Activated naive CD4-positive, alpha-beta T cell treated with anti-CD3 and anti-CD28 coated beads, Interleukin-2, amount 50 U/mL, for 16 hours (primary cell): ENCODE results near the gene NUMB.
"Not testable (repeated sequence)": the region's sequence is repeated elsewhere in the genome, so short reads cannot be mapped to it uniquely, and the experiment has no call there.

Source experiments
- DNase-seq: peaks from one replicate; pipeline ENCODE4 v3.0.0-alpha.2; 2020

The NUMB gene

DNA sequence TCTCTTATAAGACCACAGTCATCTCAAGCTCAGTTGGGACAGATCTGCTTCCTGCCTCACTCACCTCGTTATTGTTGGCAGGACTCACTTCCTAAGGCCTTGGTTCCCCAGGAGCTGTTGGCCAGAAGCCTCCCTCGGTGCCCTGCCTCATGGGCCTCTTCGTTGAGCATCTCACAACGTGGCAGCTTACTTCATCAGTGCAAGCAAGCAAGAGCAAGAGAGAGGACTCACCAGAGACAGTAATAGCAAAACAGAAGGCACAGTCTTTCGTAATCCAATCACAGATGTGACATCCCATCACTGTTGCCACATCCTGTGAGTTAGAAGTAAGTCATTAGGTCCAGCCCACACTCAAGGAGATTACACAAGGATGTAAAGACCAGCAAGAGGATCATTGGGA lies 5.1 kb upstream of the NUMB start:
- no peak for DNase-seq

DNA sequence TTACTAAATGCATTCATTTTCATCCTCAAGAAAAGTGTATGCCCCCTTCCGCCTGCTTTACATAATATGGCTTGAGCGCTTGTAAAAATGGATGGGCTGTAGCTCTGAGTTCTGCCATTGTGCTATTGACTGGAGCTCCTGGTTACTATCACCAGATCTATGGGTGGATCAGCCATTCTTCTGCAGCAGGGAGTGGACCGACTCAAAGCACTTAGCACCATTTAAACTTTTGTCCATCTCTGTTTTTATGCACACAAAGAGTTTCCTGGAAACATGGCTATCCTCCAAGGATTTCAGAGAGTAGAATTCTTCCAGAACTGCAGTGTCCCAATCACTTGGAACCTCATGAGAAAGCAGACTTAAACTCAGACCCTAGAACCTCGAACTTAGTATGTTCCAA lies 4.5 kb upstream of the NUMB start:
- DNase-seq = no peak

DNA sequence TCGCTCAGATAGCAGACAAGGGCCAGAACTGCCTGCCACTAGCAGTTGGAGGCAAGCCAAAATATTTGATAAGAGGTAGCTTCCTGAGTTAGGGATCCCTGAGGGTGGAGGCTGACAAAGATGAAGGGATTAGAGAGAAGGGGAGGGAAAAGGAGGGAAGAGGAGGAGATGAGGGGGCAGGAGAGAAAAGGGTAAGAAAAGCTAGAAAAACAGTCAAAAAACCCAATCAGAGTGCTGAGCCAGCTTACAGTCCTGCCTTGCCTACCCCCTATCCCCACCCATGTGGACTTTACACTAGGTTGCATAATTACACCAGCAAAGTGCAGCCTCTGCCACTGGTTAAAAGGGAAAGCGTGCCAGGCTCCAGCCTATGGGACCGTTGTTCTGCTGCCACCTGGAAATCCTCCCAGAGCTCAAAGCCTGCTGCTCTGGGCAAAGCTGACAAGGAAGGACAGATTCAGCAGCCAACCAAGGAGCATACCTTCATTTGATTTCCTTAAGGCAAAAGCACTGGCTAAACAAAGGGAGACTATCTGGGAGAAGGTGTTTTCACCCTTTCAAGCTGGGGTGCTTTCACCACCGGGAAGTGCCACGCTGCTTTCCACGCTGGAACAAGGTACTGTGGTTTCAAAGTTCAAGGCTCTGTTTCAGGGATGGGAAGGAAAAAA lies 3.8 kb upstream of the NUMB start:
- DNase-seq = no peak

DNA sequence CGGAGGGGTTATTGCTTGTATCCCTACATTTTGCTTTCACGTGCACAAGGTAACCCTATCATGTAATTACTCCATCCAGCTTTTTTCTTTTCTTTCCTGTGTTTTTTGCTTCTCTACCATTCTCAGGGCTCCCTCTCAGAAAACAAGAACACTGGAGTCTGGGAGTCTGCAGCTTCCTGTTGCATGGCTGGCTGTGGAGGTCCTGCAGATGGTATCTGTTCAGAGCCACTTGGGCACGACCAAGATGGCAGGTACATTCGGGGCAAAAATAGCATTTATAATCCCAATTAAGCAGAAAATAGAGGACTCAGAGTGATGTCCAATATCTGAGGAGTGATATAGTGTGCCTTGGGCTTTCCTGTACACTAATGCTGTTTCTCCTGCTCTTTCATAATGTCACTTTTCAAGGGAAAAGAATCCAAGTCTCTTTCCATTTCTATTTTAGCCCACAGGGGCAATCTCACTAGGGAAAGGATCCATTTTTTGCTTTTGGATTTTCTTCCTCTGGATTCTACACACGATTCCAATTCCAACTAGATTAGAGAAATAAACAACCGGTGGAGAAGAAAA lies 3.2 kb upstream of the NUMB start:
- no peak for DNase-seq

DNA sequence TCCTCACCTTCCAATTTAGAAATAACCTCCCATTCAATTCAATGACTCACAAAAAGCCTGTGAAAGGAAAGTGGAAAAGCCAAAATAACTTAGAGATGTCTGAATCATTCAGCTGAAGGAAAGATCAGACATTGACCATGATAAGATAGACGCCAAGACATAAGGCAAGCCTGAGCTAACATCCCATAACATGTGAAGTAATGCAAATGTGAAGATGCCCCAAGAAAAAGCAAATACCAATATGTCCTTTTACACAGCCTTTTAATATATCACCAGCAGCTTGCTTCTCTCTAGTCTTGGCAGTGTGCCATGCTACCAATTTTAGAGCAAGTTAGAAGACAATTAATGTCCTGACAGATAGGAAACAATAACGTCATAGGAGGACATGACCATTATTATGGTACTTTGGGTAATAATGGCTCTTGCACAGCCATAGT lies 2.4 kb upstream of the NUMB start:
- DNase-seq = no peak

DNA sequence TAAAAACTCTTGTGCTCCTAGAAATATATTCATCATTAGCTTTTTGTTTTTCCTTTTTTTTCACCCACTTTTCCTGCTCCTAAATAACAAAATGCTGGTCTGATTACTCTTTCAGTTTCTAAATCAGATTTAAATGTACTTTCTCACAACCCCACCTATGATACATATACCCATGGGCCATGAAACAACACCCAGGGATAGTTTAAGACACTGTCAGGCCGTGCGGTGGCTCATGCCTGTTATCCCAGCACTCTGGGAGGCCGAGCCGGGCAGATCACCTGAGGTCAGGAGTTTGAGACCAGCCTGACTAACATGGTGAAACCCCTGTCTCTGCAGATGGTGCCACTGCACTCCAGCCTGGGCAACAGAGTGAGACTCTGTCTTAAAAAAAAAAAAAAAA lies 1.6 kb upstream of the NUMB start:
- DNase-seq = no peak

DNA sequence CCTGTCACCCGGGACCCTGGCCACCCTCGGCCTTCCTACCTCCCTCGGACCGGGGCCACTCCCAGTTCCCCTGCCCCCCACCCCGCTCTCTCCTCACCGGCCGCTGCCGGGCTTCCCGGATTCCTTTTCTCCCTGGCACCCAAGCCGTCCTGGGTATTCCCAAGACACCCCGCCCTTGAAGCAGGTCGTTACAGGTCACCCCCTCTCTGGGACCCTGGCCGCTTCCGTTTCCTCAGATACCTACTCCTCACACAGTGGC lies 493 bp downstream of the NUMB start:
- DNase-seq = peak; percentile 13

DNA sequence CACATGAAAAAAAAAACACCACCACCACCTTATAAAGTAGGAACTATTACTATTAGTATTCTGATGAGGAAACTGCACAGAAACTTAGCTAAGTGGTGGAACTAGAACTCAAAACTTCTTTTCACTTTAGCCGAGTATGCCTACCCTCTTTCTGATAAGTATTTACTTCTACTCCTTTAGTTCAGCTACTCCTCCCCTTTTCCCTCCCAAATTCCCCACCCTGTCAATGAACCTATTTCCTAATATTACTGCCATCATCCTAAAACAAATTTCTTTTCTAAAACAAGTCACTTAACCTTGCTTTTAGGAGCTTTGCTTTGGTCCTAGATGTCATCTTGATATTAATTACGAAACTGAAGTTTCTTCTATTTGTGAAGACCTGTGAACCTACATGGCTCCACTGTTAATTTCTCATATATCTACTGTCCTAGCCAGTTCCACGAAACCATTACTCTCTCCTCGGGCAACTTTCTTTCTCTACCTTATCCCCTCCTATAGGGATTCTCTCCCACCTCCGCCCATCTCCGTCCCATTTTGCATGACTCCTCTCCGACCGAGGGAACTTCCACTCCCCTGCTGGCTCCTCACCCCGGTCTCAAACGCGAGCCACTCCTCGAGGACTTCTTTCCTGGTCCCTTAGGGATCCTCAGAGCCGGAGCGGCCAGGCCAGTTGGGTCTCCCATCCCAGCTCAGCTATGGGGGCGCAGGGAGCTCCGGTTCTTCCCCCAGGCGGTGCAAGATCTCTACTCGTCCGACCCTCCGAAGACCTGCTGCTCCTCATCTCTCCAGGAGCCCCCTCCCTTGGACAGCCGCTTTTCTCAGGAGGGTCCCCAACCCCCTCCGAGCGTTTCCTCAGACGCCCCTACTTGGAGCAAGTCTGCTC lies 1.1 kb downstream of the NUMB start:
- DNase-seq = peak; percentile 16

DNA sequence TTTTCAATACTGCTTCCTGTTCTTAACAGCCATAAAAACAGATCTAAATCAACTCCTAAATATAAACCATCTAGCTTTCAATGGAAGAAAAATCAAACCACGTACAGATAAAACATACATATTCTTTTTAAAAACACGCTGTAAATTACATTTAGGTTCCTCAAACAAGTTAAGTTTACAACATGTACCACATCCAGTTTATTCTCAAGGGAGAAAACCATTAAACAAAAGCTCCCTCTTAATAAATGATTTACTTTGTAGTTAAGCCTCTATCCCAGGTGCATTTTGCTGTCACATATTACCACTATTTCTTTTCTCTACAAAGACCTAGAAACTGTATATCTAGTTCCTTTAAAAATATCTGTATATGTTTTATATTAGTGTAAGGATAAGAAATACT lies 3.1 kb downstream of the NUMB start:
- DNase-seq = no peak

DNA sequence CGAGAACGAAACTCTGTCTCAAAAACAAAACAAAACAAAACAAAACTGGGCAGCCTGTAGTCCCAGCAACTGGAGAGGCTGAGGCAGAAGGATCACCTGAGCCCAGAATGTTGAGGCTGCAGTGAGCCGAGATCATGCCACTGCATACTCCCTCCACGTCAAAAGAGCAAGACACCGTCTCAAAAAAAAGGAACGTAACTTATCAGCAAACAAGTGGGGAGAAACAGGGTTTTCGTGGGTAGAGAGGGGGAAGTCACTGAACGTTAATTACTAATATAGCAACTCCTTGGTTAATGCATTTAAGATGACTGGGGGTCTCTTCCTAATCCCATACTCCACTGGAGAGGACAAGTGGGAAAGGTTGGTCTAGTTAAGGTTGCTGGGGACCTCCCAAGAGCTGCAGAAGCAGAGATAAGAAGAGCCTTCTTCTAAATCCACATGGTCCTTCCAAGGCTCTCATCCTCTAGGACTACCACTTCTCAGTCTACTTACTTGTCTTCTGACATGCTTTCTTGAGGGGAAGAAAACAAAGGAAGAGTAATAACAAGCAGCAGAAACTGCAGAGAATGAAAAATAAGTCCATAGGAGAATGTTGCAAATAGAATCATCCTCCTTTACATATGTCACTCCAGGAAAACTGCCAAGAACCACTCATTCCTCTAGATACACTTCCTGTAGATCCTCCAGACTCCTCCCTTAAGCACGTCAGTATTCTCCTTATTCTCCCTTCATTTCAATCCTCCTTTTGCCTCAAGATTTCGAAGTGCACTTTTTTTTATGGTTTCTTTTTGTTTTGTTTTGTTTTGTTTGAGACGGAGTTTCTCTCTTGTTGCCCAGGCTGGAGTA lies 5.8 kb downstream of the NUMB start:
- no peak for DNase-seq

DNA sequence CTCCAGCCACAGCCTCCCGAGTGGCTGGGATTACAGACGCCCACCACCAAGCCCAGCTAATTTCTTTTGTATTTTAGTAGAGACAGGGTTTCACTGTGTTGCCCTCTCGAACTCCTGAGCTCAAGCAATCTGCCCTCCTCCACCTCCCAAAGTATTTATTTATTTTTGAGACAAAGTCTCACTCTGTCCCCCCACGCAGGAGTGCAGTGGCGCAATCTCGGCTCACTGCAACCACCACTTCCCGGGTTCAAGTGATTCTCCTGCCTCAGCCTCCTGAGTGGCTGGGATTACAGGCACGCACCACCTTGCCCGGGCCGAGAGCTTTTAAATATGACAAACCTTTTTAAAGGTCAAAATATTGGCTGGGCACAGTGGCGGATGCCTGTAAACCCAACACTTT lies 14.6 kb downstream of the NUMB start:
- no peak for DNase-seq

DNA sequence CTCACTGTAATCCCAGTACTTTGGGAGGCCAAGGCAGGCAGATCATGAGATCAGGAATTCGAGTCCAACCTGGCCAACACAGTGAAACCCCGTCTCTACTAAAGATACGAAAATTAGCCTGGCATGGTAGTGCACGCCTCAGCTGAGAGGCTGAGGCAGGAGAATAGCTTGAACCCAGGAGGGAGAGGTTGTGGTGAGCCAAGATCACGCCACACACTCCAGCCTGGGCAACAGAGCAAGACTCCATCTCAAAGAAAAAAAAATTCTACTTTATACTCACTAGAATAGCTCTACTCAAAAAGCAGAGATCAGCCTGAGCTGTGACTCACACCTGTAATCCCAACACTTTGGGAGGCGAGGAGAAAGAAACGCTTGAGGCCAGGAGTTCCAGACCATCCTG lies 17.1 kb downstream of the NUMB start:
- no peak for DNase-seq

DNA sequence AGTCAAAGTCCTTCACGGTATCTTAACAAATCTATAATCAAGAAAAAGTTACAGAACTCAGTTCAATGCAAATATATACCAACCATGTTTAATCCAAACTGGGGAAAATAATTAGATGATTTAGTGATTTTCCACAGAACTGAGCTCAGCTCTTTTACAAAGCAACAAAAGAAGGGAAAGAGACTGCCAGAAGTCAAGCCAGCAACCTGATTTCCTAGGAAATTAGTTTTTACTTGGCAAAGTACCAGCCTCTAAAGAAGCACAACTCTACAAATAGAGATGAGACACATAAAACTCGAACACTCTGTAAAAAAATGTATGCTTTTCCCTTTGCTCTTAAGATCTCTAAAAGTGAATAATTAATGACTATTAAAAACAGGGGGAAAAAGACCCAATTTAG lies 19.4 kb downstream of the NUMB start:
- no peak for DNase-seq

DNA sequence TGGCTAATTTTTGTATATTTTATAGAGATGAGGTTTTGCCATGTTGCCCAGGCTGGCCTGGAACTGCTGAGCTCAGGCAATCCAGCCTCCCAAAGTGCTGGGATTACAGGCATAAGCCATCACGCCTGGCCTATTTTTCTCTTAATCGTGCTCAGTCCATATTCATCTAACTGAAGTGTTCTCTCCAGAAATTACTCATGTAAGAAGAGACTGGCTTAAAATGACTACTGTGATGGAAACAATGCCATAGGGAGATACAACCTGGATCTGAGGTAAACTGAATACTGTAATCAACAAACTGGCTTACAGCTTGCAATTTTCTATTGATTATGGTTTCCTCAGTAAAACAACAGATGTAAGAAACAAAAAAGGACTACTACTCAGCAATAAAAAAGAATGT lies 21.1 kb downstream of the NUMB start:
- DNase-seq = no peak

DNA sequence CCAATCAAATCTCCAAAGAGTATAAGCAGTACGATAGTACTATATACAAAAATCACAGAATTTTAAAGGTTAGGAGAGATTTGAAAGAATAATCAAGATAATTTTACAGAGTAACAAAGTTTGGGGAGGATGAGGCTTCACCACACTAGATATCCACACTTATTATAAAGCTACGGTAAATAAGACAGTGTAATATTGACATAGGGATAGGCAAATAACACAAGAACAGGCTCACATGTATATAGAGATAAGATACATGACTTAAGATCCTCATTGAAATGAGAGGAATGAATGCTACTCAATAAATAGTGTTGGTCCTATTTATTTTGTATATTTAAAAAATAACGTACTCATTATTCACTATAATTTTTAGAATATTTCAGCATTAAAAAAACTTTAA lies 26.2 kb downstream of the NUMB start:
- DNase-seq = no peak

DNA sequence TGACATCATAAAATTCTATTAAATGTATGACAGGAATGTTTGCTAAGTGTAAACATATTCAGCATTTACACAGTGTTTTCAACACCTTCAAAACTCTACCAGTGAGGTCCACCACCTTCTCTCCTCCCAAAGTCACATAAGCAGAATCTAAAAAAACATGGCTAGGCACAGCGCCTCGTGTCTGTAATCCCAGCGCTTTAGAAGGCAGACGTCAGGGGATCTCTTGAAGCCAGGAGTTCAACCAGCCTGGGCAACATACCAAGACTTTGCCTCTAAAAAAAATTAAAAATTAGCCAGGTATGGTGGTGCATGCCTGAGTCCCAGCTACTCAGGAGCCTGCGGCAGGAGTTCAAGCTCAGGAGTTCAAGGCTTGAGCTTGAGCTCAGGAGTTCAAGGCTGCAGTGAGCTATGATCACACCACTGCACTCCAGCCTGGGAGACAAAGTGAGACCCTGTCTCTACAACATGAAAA lies 30.0 kb downstream of the NUMB start:
- DNase-seq = no peak

DNA sequence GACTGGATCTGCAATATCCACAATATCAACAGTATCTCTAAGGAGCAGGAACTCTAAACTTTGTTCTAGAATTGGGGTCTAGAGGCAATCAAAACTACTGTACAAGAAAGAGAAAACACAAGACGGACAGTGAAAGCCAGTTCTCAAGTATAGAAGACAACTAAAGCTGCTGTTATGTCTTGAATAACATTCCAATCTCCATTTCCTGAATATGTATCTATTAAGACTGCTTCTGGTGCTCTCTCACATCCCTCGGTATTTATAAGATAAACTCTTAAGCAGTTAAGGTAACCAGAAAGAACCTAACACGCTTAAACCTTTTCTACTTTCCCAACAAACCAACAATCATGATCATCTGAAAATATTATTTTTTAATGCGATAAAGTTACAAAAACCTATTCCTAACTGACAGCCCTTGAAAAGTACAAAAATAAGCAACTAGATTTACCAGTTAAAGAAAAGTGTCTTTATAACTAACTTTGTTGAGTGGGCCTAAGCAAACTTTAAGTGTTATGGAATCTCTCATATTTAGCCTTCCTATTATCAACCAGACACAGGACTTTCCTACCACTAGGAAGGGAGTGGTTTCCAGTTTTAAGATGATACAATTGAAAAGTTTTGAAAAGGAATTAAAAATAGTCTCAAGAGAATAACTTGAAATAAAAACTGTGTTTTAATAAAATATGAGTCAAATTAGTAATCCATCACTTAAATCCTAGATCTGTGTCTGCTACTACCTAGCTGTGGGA lies 30.7 kb downstream of the NUMB start:
- no peak for DNase-seq

DNA sequence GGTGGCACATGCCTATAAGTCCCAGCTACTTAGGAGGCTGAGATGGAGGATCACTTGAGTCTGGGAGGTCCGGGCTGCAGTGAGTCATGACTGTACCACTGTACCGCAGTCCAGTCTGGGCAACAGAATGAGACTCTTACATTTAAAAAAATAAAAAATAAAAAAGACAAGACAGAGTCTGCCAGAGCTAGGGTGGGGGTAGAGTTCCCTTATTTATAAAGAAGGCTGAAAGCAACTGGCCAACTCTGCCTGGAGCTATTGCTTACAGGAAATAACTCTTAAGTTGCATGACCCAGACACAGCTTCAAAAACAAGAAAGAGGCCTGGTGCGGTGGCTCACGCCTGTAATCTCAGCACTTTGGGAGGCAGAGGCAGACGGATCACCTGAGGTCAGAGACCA lies 31.5 kb downstream of the NUMB start:
- DNase-seq = no peak

DNA sequence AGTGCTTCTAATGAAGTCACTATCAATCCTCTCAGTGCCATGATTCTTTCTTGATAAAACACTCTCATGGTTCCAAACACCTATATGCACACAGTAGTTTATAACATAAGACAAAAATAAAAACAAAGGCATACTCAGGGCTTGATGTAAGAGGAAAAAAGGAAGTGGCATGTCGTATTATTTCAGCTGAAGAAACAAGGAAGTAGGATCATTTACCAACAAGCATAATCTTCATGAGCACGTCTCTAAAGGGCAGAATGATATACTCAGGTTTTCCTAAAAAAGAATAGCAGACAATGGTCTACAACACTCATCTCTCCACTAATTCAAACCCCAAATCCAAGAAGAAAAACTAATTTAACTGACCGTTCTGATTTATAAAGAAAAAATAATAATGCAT lies 33.9 kb downstream of the NUMB start:
- no peak for DNase-seq

DNA sequence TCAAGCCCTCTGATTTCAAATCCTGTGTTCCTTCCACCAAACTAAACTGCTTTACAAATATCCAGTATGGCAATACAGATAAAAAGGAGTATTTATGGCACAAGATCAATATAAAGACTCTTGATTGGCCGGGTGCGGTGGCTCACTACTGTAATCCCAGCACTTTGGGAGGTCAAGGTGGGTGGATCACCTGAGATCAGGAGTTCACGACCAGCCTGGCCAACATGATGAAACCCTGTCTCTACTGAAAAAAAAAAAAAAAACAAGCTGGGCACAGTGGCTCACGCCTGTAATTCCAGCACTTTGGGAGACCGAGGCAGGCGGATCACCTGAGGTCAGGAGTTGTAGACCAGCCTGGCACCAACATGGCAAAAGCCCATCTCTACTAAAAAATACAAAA lies 35.3 kb downstream of the NUMB start:
- DNase-seq = not testable (repeated sequence)

DNA sequence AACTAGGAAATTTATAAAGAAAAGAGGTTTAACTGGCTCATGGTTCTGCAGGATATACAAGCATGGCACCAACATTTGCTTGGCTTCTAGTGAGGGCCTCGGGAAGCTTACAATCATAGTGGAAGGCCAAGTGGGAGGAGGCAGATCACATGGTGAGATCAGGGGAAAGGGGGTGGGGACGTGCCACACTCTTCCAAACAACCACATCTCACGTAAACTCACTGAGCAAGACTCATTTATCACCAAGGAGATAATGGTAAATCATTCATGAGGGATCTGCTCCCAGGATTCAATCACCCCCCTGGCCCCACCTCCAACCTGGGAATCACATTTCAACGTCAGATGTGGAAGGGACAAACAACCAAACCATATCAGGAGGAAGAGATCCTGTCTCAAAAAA lies 35.8 kb downstream of the NUMB start:
- DNase-seq = no peak

DNA sequence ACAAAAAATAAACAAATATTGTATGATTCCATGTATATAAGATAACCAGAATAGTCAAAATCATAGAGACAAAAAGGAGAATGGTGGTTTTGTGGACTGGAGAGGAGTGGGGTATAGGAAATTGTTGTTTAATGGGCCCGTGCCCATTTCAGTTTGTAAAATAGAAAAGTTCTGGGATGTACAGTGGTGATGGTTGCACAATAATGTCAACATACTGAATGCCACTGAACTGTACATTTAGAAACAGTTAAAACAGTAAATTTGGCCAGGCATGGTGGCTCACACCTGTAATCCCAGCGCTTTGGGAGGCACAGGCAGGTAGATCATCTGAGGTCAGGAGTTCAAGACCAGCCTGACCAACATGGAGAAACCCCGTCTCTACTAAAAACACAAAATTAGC lies 40.1 kb downstream of the NUMB start:
- no peak for DNase-seq

DNA sequence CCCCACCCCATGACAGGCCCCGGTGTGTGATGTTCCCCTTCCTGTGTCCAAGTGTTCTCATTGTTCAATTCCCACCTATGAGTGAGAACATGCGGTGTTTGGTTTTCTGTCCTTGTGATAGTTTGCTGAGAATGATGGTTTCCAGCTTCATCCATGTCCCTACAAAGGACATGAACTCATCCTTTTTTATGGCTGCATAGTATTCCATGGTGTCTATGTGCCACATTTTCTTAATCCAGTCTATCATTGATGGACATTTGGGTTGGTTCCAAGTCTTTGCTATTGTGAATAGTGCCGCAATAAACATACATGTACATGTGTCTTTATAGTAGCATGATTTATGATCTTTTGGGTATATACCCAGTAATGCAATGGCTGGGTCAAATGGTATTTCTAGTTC lies 52.1 kb downstream of the NUMB start:
- DNase-seq = not testable (repeated sequence)
